Astrocyte of the cerebellum (primary cell): ENCODE measurements around the gene PLB1.

Experiments used
- DNase-seq: peaks from one replicate; pipeline ENCODE4 v3.0.0-alpha.2; 2011; ENCODE audit warnings: low read depth
- H3K4me3 ChIP-seq: 2 replicates; pipeline ENCODE4 v1.5.1; 2011; ENCODE audit warnings: mild to moderate bottlenecking, low read depth, low read length, moderate library complexity
- in situ Hi-C: cut with HindIII; loops from 2 replicates; pipeline ENCODE4 v1.10.0; 2017; ENCODE audit warnings: low sequenced_read_pairs
- TF ChIP-seq, protein P1 (sequence below): IDR thresholded peaks from 2 replicates; pipeline ENCODE4 v1.5.1; 2012; ENCODE audit warnings: low read length, low read depth, moderate library complexity, mild to moderate bottlenecking; ENCODE audit errors: missing control alignments

The PLB1 gene

DNA sequence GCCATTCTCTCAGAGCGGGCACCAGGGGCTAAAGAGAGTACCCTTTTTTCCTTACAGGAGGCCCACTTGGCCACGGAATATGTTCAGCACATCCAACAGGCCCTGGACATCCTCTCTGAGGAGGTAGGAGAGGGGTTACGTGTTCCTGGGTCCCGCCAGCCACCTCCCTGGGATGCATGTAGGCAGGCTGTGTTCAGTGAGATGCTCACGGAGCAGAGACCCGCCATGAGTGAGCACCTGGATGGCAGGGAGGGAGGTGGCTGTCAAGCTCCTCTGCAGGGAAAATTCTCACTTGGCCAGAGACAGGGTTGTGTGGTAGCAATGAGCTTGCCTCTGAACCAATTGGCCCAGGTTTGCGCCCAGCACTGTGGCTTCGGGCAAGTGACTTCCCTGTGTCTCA, 132.6 kb downstream of the PLB1 start:
- no peak for DNase-seq
- in situ Hi-C loops, result no loop called here
- TF ChIP-seq, protein P1, sequence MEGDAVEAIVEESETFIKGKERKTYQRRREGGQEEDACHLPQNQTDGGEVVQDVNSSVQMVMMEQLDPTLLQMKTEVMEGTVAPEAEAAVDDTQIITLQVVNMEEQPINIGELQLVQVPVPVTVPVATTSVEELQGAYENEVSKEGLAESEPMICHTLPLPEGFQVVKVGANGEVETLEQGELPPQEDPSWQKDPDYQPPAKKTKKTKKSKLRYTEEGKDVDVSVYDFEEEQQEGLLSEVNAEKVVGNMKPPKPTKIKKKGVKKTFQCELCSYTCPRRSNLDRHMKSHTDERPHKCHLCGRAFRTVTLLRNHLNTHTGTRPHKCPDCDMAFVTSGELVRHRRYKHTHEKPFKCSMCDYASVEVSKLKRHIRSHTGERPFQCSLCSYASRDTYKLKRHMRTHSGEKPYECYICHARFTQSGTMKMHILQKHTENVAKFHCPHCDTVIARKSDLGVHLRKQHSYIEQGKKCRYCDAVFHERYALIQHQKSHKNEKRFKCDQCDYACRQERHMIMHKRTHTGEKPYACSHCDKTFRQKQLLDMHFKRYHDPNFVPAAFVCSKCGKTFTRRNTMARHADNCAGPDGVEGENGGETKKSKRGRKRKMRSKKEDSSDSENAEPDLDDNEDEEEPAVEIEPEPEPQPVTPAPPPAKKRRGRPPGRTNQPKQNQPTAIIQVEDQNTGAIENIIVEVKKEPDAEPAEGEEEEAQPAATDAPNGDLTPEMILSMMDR, result no peak

DNA sequence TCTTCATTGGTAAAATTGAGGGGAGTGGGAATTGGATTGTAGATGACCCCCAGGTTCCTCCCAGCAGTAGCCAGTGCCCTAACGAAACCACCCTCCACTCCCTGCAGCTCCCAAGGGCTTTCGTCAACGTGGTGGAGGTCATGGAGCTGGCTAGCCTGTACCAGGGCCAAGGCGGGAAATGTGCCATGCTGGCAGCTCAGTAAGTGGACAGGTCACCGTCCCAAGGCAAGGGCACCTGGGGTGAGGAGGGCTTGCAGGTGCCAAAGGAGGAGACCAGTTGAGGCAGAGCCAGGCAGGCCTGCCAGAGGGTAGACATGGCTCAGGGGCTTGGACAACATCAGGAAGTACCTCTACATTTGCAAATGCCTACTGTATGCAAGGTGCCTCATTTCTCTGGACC, 133.1 kb downstream of the PLB1 start:
- DNase-seq, result no peak
- TF ChIP-seq, protein P1, result no peak
- H3K4me3 ChIP-seq, result no peak overlapping the region
- in situ Hi-C loops, result no loop called here

More for the DNA sequence above, 132.6 kb downstream of the PLB1 start:
- no peak overlapping the region for H3K4me3 ChIP-seq

DNA sequence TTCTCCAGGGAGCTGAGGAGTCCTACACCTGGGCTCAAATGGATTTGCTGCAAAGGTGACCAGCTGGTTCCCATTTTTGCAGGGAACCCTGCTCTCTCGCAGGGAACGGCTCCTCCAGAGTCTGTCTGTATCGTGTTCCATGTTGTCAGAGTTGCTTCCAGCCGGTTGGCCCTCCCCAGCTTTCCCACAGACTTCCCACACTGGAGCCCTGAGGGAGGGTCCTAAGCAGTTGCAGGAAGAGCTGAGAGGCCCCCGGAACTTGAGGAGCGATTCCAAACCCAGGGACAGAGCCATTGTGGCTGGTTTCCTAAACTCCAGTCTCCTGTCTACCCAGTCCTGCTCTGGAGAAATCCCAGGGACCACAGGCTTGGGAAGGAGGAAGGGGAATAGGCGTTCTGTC, 134.1 kb downstream of the PLB1 start:
- TF ChIP-seq, protein P1, result no peak
- DNase-seq, result no peak
- in situ Hi-C loops, result no loop called here
- no peak overlapping the region for H3K4me3 ChIP-seq

DNA sequence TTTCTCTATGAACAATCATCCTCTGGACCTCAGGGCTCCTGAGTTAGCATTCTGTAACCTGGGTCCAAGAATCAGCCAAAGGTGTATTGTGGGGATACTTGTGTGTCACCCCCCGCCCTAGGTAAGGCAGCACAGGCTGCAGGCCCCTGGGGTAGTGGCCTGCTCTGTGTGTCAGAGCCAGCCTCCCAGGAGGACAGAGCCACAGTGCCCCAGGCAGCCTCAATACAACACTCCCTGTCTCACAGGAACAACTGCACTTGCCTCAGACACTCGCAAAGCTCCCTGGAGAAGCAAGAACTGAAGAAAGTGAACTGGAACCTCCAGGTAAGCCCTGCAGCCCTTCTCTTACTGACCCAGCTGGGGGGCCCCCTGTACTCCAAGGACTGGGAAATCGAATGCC, 134.5 kb downstream of the PLB1 start:
- no peak overlapping the region for H3K4me3 ChIP-seq
- TF ChIP-seq, protein P1, result no peak
- no peak for DNase-seq
- in situ Hi-C loops, result no loop called here

DNA sequence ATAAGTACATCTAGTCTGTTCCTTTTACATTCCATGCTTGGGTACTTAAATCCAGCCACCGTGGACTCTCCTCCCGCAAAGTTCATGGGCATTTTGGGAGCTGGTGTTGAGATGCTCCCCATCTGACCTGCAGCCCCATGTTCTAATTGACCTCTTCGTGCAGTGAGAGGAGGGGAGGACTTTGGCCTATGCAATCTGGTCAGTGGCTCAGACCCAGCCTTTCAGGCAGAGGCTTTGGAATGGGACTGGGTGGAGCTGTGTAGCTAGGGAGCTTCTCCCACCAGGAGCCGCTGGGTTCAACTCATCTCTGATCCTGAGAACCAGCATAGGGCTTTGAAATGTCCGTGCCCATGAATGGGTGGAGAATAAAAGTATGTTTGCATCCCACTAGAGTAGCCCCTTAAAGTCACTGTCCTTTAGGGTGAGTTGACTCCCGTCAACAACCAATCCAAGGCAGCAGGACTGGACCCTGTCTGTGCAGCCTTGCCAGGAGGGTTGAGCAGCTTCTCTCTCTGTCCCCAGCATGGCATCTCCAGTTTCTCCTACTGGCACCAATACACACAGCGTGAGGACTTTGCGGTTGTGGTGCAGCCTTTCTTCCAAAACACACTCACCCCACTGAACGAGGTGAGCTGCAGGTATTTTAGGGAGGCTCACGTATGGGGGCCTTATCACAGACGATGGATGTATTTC, 135.8 kb downstream of the PLB1 start:
- no peak for DNase-seq
- TF ChIP-seq, protein P1, result no peak
- in situ Hi-C loops, result no loop called here
- no peak overlapping the region for H3K4me3 ChIP-seq

DNA sequence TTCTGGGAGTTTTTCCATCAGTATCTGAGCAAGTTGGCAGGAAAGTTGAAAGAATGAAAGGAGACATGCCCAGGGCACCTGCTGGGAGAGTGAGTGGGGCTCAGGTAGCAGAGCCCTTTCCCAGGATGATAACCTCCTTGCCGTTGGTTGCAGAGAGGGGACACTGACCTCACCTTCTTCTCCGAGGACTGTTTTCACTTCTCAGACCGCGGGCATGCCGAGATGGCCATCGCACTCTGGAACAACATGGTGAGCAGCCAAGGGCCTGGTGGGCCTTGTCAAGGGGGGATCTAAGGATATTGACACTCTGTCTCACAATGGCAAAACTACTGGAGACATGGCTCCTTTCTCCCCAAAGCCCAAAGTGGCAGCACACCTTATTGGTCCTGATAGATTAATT, 136.9 kb downstream of the PLB1 start:
- no peak overlapping the region for H3K4me3 ChIP-seq
- in situ Hi-C loops, result no loop called here
- TF ChIP-seq, protein P1, result no peak
- DNase-seq, result no peak
